Measurements from ENCODE around the gene RO60. TPM values are rescaled to one million over a fixed set of nuclear protein-coding genes. Genes with fewer than 3 reads are reported as not detected.

The RO60 gene
- total RNA-seq, 1 experiment from 2014 or later: 69.5 TPM

DNA sequence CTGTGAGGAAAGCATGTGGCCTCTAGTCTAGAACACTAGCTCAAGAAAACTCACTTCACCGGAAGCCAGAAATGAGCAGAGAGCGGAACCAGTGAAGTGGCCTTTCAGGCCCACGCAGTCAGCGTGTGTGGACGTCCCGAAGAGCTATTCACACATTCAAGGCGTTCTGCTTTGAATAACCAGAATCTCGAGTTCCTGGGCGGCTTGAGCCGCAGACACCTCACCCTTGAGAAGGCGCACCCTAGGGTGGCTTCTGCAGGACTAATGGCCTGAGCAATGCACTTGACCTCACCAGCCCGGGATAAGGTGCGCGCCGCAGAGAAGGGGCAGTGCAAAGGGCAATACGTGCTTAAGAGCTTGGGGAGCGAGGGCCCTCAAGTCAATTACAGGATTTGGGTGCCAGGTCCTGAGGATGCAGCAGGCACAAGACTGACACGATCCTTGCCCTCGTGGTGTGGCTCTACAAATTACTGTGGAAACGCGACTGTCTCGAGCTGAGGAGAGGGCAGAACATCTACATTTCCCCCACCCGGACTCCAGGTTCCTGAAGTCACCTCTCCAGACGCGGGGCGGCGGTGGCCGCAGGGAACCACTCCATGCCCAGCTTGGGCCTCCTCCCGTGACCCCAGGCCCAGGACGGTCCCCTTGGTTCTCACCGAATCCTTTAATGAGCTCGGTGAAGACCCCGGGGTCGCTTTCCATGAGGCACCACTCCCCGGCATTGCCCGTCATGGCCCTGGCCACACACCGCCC, 707 bp upstream of the RO60 start:
- H3K4me1 ChIP-seq (ENCODE audit: control insufficient read depth in 1 of 2, insufficient read depth in 2 of 2, low read length in 2 of 2): peaks cover 11 to 25% of the 10 kb centered on the region in 2 experiments; a peak in 3 of 4 replicates
- TF ChIP-seq ZFX (IDR thresholded peaks at IDR 0.05) (peak; percentile 76), ZBTB33 (IDR thresholded peaks at IDR 0.05; ENCODE audit: extremely low read depth, insufficient replicate concordance, low read length) (no peak)
- no peak for DNase-seq (ENCODE audit: low read depth, low spot score)
- H3K4me2 ChIP-seq (ENCODE audit: low read length): peak overlapping the region; percentile 74
- TSS peak; percentile 64 for BruUV-seq (replicated peaks)
- H3K9ac ChIP-seq (ENCODE audit: low read length): peak overlapping the region; percentile 93
- no peaks in the 10 kb centered on the region for H3K9me2 ChIP-seq (ENCODE audit: insufficient read depth)
- no peaks in the 10 kb centered on the region for H3K9me3 ChIP-seq (ENCODE audit: control insufficient read depth in 1 of 2, insufficient read depth in 1 of 2, low read depth in 1 of 2, low read length in 2 of 2)
- no peaks in the 10 kb centered on the region for H3K27me3 ChIP-seq (ENCODE audit: insufficient read depth, low read length)
- intact Hi-C loops (cut with micrococcal nuclease): loop anchor here (1.0 kb wide), 2 partner anchors 47 to 64 kb away; partner anchors contain the start of genes CDC73 and GLRX2
- peaks cover 97% of the 10 kb centered on the region for H3K79me2 ChIP-seq (ENCODE audit: insufficient read depth, low read length)
- ChIA-PET RAD21 (ENCODE audit: low non-redundant PET in 1 of 2, low total read pairs in 2 of 2, uncharacterized antibody in 2 of 2, unreplicated experiment in 2 of 2) (interaction anchor here in 1 of 2 experiments (0.6 to 0.8 kb wide), 2 partner anchors 45 to 63 kb away, joined by 3 read pairs; partner anchors contain the start of gene CDC73), POLR2A (interaction anchor here (0.5 to 2.1 kb wide), 17 partner anchors 11 to 474 kb away, joined by 3 to 8 read pairs (median 4); partner anchors contain the start of gene GLRX2), CTCF (interaction anchor here (0.7 to 1.3 kb wide), 5 partner anchors 11 to 581 kb away, joined by 3 to 4 read pairs (median 3); no protein-coding TSS in a partner anchor)
- H2AFZ ChIP-seq (ENCODE audit: low read depth, low read length, poor library complexity, severe bottlenecking): no peak overlapping the region
- peak overlapping the region; percentile 77 to 92 for H3K4me3 ChIP-seq (replicated peaks in 1 of 2; ENCODE audit: low read depth in 1 of 2, low read length in 2 of 2)
- peak overlapping the region; percentile 93 for H3K27ac ChIP-seq (ENCODE audit: low read depth, low read length)
- H4K20me1 ChIP-seq (ENCODE audit: insufficient read depth): 0 out of 2 replicates have a peak, but pooled peaks cover 7% of the 10 kb centered on the region
- peak; percentile 15 for ATAC-seq
- H3K36me3 ChIP-seq (ENCODE audit: control insufficient read depth in 1 of 2, insufficient read depth in 2 of 2, low read length in 2 of 2): no peaks in the 10 kb centered on the region; a peak in 1 of 4 replicates

GRCh38 chr1:193060115-193060403, 647 bp downstream of the RO60 start:
- TF ChIP-seq SP1 (IDR thresholded peaks at IDR 0.05; ENCODE audit: low read depth) (no peak), ZFX (IDR thresholded peaks at IDR 0.05) (0 out of 2 replicates have a peak, but pooled peaks have one; percentile 10)
- no TSS peak for BruUV-seq (replicated peaks)
- ATAC-seq (no peak), DNase-seq (ENCODE audit: low read depth, low spot score) (no peak)
- Histone ChIP-seq H3K4me3 (replicated peaks in 1 of 2; ENCODE audit: low read depth in 1 of 2, low read length in 2 of 2) (peak overlapping the region; percentile 77 to 92), H3K36me3 (ENCODE audit: control insufficient read depth in 1 of 2, insufficient read depth in 2 of 2, low read length in 2 of 2) (no peaks in the 10 kb centered on the region; a peak in 1 of 4 replicates), H2AFZ (ENCODE audit: low read depth, low read length, poor library complexity, severe bottlenecking) (peak overlapping the region; percentile 45), H3K27ac (ENCODE audit: low read depth, low read length) (peak overlapping the region; percentile 93), H3K9ac (ENCODE audit: low read length) (peak overlapping the region; percentile 93), H3K79me2 (ENCODE audit: insufficient read depth, low read length) (peaks cover 97% of the 10 kb centered on the region), H3K4me1 (ENCODE audit: control insufficient read depth in 1 of 2, insufficient read depth in 2 of 2, low read length in 2 of 2) (peaks cover 11 to 25% of the 10 kb centered on the region in 2 experiments; a peak in 3 of 4 replicates), H3K27me3 (ENCODE audit: insufficient read depth, low read length) (no peaks in the 10 kb centered on the region), H4K20me1 (ENCODE audit: insufficient read depth) (peaks cover 7% of the 10 kb centered on the region; the same call in 1 of the 2 replicates), H3K9me2 (ENCODE audit: insufficient read depth) (no peaks in the 10 kb centered on the region), H3K9me3 (ENCODE audit: control insufficient read depth in 1 of 2, insufficient read depth in 1 of 2, low read depth in 1 of 2, low read length in 2 of 2) (no peaks in the 10 kb centered on the region), H3K4me2 (ENCODE audit: low read length) (peak overlapping the region; percentile 74)
- ChIA-PET RAD21 (ENCODE audit: low non-redundant PET in 1 of 2, low total read pairs in 2 of 2, uncharacterized antibody in 2 of 2, unreplicated experiment in 2 of 2) (no interaction called here), POLR2A (no interaction called here), CTCF (no interaction called here)
- intact Hi-C loops (cut with micrococcal nuclease): no loop called here

Measured in HCT116 (cell line).